Activated CD8-positive, alpha-beta memory T cell treated with anti-CD3 and anti-CD28 coated beads, Interleukin-2, amount 10 ng/mL, durations not matched to agents 7 days and 5 days (primary cell): ENCODE results near the gene BIN1. TPM values are rescaled to one million over a fixed set of nuclear protein-coding genes. Genes with fewer than 3 reads are reported as not detected.

Experiments used
- ATAC-seq: fragments of 150-1000 bp; cut with Tn5 transposase; one replicate; pipeline ENCODE4 v1.10.0; 2021; ENCODE audit warnings: moderate library complexity
- CTCF ChIA-PET: fragments of 350-600 bp; sonication (Branson Sonifier 250); formaldehyde crosslinking; loops from one replicate; lab custom pipeline; 2021; ENCODE audit warnings: antibody characterized with exemption; lab: Charles Lee
- DNase-seq: peaks from one replicate; pipeline ENCODE4 v3.0.0-alpha.2; 2020
- H3K27ac Mint-ChIP-seq: one replicate; pipeline ENCODE4 v1.8.0; 2021; ENCODE audit warnings: mild to moderate bottlenecking, mixed read lengths
- H3K27me3 Mint-ChIP-seq: one replicate; pipeline ENCODE4 v1.8.0; 2021; ENCODE audit warnings: mixed read lengths
- H3K36me3 Mint-ChIP-seq: one replicate; pipeline ENCODE4 v1.8.0; 2021; ENCODE audit warnings: mild to moderate bottlenecking, mixed read lengths
- H3K4me1 Mint-ChIP-seq: one replicate; pipeline ENCODE4 v1.8.0; 2021; ENCODE audit warnings: mixed read lengths
- H3K4me3 Mint-ChIP-seq: one replicate; pipeline ENCODE4 v1.8.0; 2021; ENCODE audit warnings: mild to moderate bottlenecking, moderate library complexity, mixed read lengths
- H3K9me3 Mint-ChIP-seq: one replicate; pipeline ENCODE4 v1.8.0; 2022; ENCODE audit warnings: low read depth, mixed read lengths
- total RNA-seq, 2 experiments: library from RNA; stranded (reverse); gene quantifications; one replicate each; pipeline ENCODE4 v1.2.3, GENCODE V29; 2021

Gene BIN1
- 100 to 1,000 TPM; 105 to 152 TPM for total RNA-seq

- ATAC-seq (peak; percentile 91), DNase-seq (peak; percentile 83)
- Mint-ChIP-seq H3K27me3 (peaks cover 10% of the 10 kb centered on the region), H3K4me3 (peak within 1 kb of the TSS; percentile 71), H3K27ac (no peak within 1 kb of the TSS), H3K4me1 (peaks cover 4% of the 10 kb centered on the region), H3K36me3 (no peaks in the 10 kb centered on the region), H3K9me3 (no peaks in the 10 kb centered on the region)
- CTCF ChIA-PET = interaction anchor here (1.0 to 1.6 kb wide), 4 partner anchors 22 to 90 kb away, joined by 3 to 5 read pairs (median 4); no protein-coding TSS in a partner anchor
Observed at GRCh38 chr2:127106991-127107621, at the start of gene BIN1. Gene BIN1 (minus strand): TSS chr2:127107154. CDS start chr2:127106943, 211 bp downstream.

GRCh38 chr2:127155947-127156346 lies 49.0 kb upstream of the BIN1 start:
- H3K27ac Mint-ChIP-seq = no peak overlapping the region
- CTCF ChIA-PET = no interaction called here
- H3K9me3 Mint-ChIP-seq = no peaks in the 10 kb centered on the region
- H3K36me3 Mint-ChIP-seq = no peaks in the 10 kb centered on the region
- ATAC-seq = no peak
- no peaks in the 10 kb centered on the region for H3K4me1 Mint-ChIP-seq
- peak; percentile 11 for DNase-seq
- H3K4me3 Mint-ChIP-seq = no peak overlapping the region
- H3K27me3 Mint-ChIP-seq = peaks cover 16% of the 10 kb centered on the region

GRCh38 chr2:127155028-127155581 lies 48.2 kb upstream of the BIN1 start:
- DNase-seq (peak; percentile 14), ATAC-seq (no peak)
- no peaks in the 10 kb centered on the region for H3K9me3 Mint-ChIP-seq
- H3K4me3 Mint-ChIP-seq = no peak overlapping the region
- H3K27ac Mint-ChIP-seq = no peak overlapping the region
- H3K27me3 Mint-ChIP-seq = peaks cover 16% of the 10 kb centered on the region
- no peaks in the 10 kb centered on the region for H3K4me1 Mint-ChIP-seq
- H3K36me3 Mint-ChIP-seq = no peaks in the 10 kb centered on the region
- CTCF ChIA-PET = interaction anchor here (0.6 to 0.7 kb wide), 2 partner anchors 17 to 571 kb away, joined by 3 read pairs; no protein-coding TSS in a partner anchor

GRCh38 chr2:127154396-127154795 lies 47.4 kb upstream of the BIN1 start:
- CTCF ChIA-PET = interaction anchor here (0.6 to 0.7 kb wide), 2 partner anchors 18 to 571 kb away, joined by 3 read pairs; no protein-coding TSS in a partner anchor
- no peak overlapping the region for H3K27ac Mint-ChIP-seq
- H3K36me3 Mint-ChIP-seq = no peaks in the 10 kb centered on the region
- H3K9me3 Mint-ChIP-seq = no peaks in the 10 kb centered on the region
- ATAC-seq (no peak), DNase-seq (peak; percentile 15)
- peaks cover 17% of the 10 kb centered on the region for H3K27me3 Mint-ChIP-seq
- H3K4me1 Mint-ChIP-seq = no peaks in the 10 kb centered on the region
- H3K4me3 Mint-ChIP-seq = no peak overlapping the region

- no peak overlapping the region for H3K27ac Mint-ChIP-seq
- H3K36me3 Mint-ChIP-seq = no peaks in the 10 kb centered on the region
- H3K9me3 Mint-ChIP-seq = no peaks in the 10 kb centered on the region
- H3K4me3 Mint-ChIP-seq = no peak overlapping the region
- H3K27me3 Mint-ChIP-seq = peaks cover 14% of the 10 kb centered on the region
- DNase-seq = no peak
- CTCF ChIA-PET = no interaction called here
- H3K4me1 Mint-ChIP-seq = no peaks in the 10 kb centered on the region
- ATAC-seq = no peak
Observed at GRCh38 chr2:127153691-127154158, 46.8 kb upstream of the BIN1 start.

GRCh38 chr2:127150996-127151395 lies 44.0 kb upstream of the BIN1 start:
- ATAC-seq = no peak
- no peaks in the 10 kb centered on the region for H3K4me1 Mint-ChIP-seq
- DNase-seq = no peak
- H3K4me3 Mint-ChIP-seq = no peak overlapping the region
- H3K36me3 Mint-ChIP-seq = no peaks in the 10 kb centered on the region
- no peaks in the 10 kb centered on the region for H3K9me3 Mint-ChIP-seq
- CTCF ChIA-PET = interaction anchor here (0.9 kb wide), 1 partner anchor 83 kb away, joined by 4 read pairs; no protein-coding TSS in a partner anchor
- H3K27me3 Mint-ChIP-seq = peaks cover 4% of the 10 kb centered on the region
- H3K27ac Mint-ChIP-seq = no peak overlapping the region

GRCh38 chr2:127149384-127149783 lies 42.4 kb upstream of the BIN1 start:
- H3K27ac Mint-ChIP-seq = no peak overlapping the region
- H3K36me3 Mint-ChIP-seq = no peaks in the 10 kb centered on the region
- no peak for ATAC-seq
- H3K4me3 Mint-ChIP-seq = no peak overlapping the region
- H3K27me3 Mint-ChIP-seq = peaks cover 4% of the 10 kb centered on the region
- DNase-seq = no peak
- H3K4me1 Mint-ChIP-seq = no peaks in the 10 kb centered on the region
- H3K9me3 Mint-ChIP-seq = no peaks in the 10 kb centered on the region
- CTCF ChIA-PET = no interaction called here

GRCh38 chr2:127146820-127147502 lies 40.0 kb upstream of the BIN1 start:
- H3K27ac Mint-ChIP-seq = no peak overlapping the region
- CTCF ChIA-PET = no interaction called here
- no peak overlapping the region for H3K4me3 Mint-ChIP-seq
- peaks cover 4% of the 10 kb centered on the region for H3K27me3 Mint-ChIP-seq
- ATAC-seq (no peak), DNase-seq (no peak)
- no peaks in the 10 kb centered on the region for H3K4me1 Mint-ChIP-seq
- no peaks in the 10 kb centered on the region for H3K36me3 Mint-ChIP-seq
- H3K9me3 Mint-ChIP-seq = no peaks in the 10 kb centered on the region

- Mint-ChIP-seq H3K4me3 (no peak overlapping the region), H3K27ac (no peak overlapping the region), H3K27me3 (peaks cover 4% of the 10 kb centered on the region), H3K9me3 (no peaks in the 10 kb centered on the region), H3K4me1 (no peaks in the 10 kb centered on the region), H3K36me3 (no peaks in the 10 kb centered on the region)
- CTCF ChIA-PET = interaction anchor here (1.2 kb wide), 1 partner anchor 96 kb away, joined by 3 read pairs; no protein-coding TSS in a partner anchor
- ATAC-seq = no peak
- DNase-seq = no peak
Observed at GRCh38 chr2:127146071-127146725, 39.2 kb upstream of the BIN1 start.

GRCh38 chr2:127145280-127145895 lies 38.4 kb upstream of the BIN1 start:
- Mint-ChIP-seq H3K36me3 (no peaks in the 10 kb centered on the region), H3K4me1 (no peaks in the 10 kb centered on the region), H3K27ac (no peak overlapping the region), H3K9me3 (no peaks in the 10 kb centered on the region), H3K27me3 (peaks cover 8% of the 10 kb centered on the region), H3K4me3 (no peak overlapping the region)
- CTCF ChIA-PET = interaction anchor here (1.2 kb wide), 1 partner anchor 95 kb away, joined by 3 read pairs; no protein-coding TSS in a partner anchor
- DNase-seq = no peak
- no peak for ATAC-seq

GRCh38 chr2:127143841-127144782 lies 37.2 kb upstream of the BIN1 start:
- no peak for ATAC-seq
- H3K27me3 Mint-ChIP-seq = peaks cover 12% of the 10 kb centered on the region
- DNase-seq = no peak
- H3K27ac Mint-ChIP-seq = no peak overlapping the region
- no peaks in the 10 kb centered on the region for H3K36me3 Mint-ChIP-seq
- no peaks in the 10 kb centered on the region for H3K4me1 Mint-ChIP-seq
- CTCF ChIA-PET = no interaction called here
- no peaks in the 10 kb centered on the region for H3K9me3 Mint-ChIP-seq
- no peak overlapping the region for H3K4me3 Mint-ChIP-seq
